Neutrophil (primary cell): ENCODE data around the gene DDIT3.

Source experiments
- H3K27ac ChIP-seq: fragments of 200-600 bp; sonication (generic); 2 replicates; pipeline ENCODE4 v1.5.1; 2016; ENCODE audit warnings: mild to moderate bottlenecking, moderate library complexity
- H3K27me3 ChIP-seq: fragments of 200-600 bp; sonication (generic); 2 replicates; pipeline ENCODE4 v1.6.0; 2016; ENCODE audit warnings: mild to moderate bottlenecking
- H3K36me3 ChIP-seq: fragments of 200-600 bp; sonication (generic); 2 replicates; pipeline ENCODE4 v1.5.1; 2017
- H3K4me1 ChIP-seq, 2 experiments: fragments of 200-600 bp in 1 of 2; sonication (generic) in 1 of 2; 1 replicate in 1 of 2; 2 replicates in 1 of 2; pipeline versions ENCODE4 v1.5.1 to v1.6.1; 2013 to 2016; ENCODE audit warnings: low read depth in 1 of 2, low read length in 1 of 2, mild to moderate bottlenecking in 1 of 2, moderate library complexity in 1 of 2; ENCODE audit not compliant: control insufficient read depth in 1 of 2, insufficient read depth in 1 of 2
- H3K4me3 ChIP-seq, 2 experiments: fragments of 200-600 bp in 1 of 2; sonication (generic) in 1 of 2; 1 replicate in 1 of 2; 2 replicates in 1 of 2; pipeline ENCODE4 v1.5.1; 2013 to 2016; ENCODE audit warnings: low read depth in 1 of 2, low read length in 1 of 2, mild to moderate bottlenecking in 1 of 2, moderate library complexity in 1 of 2
- H3K9me3 ChIP-seq: fragments of 200-600 bp; sonication (generic); 2 replicates; pipeline ENCODE4 v1.5.1; 2016
- CTCF ChIP-seq: fragments of 200-600 bp; sonication (generic); IDR thresholded peaks from 2 replicates; pipeline ENCODE4 v1.5.1; 2016; ENCODE audit warnings: antibody characterized with exemption

DDIT3 gene

GRCh38 chr12:57467915-57468314 is 52.4 kb downstream of the DDIT3 start:
- TF ChIP-seq CTCF, result no peak
- peaks cover 87% of the 10 kb centered on the region for H3K36me3 ChIP-seq
- H3K4me1 ChIP-seq, result peaks cover 65 to 76% of the 10 kb centered on the region in 2 experiments
- H3K9me3 ChIP-seq, result no peaks in the 10 kb centered on the region
- no peaks in the 10 kb centered on the region for H3K27me3 ChIP-seq
- H3K27ac ChIP-seq, result peak overlapping the region; percentile 99
- no peak overlapping the region for H3K4me3 ChIP-seq

DNA sequence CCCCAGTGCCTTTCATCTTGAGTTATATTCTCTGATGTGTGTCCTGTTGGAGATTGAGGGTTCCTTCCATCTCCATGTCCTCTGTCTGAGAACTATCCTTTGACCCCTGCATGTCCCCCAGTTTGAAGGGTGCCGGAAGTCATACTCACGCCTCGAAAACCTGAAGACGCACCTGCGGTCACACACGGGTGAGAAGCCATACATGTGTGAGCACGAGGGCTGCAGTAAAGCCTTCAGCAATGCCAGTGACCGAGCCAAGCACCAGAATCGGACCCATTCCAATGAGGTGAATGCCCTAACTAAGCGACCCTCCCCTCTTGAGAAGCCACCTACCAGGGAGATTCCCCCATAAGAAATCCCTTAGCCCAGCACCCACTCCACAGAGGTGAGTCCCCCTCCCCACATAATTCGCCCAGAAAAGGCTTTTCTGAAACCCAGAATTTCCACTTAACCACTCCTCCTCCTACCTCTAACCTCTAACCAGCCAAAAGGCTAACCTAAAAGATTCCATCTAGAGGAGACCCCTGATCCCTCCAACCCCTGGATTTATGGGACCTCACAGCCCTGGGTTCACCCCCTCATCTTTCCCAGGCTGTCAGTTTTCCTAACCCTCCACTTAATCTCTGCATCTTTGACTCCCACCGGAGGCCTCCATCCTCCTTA is 53.0 kb downstream of the DDIT3 start:
- Histone ChIP-seq H3K4me1 (peaks cover 65 to 76% of the 10 kb centered on the region in 2 experiments), H3K9me3 (no peaks in the 10 kb centered on the region), H3K27ac (peak overlapping the region; percentile 99), H3K4me3 (no peak overlapping the region), H3K27me3 (peaks cover 2% of the 10 kb centered on the region), H3K36me3 (peaks cover 82% of the 10 kb centered on the region)
- TF ChIP-seq CTCF, result no peak
